Skeletal muscle tissue (tissue), 4 donors: ENCODE measurements around the gene KRTDAP. TPM values are rescaled to one million over a fixed set of nuclear protein-coding genes. Genes with fewer than 3 reads are reported as not detected.
"Not testable (repeated sequence)": the region's sequence is repeated elsewhere in the genome, so short reads cannot be mapped to it uniquely, and the experiment has no call there.

Experiments used
- H3K27ac ChIP-seq: one replicate; pipeline ENCODE4 v1.7.0; 2013; ENCODE audit warnings: mild to moderate bottlenecking, low read depth, low read length, inconsistent platforms
- H3K27me3 ChIP-seq, 3 donors: one replicate each; pipeline ENCODE4 v1.7.0; 2013; ENCODE audit warnings: low read length in 3 of 3; ENCODE audit not compliant: control insufficient read depth in 3 of 3, insufficient read depth in 3 of 3
- H3K36me3 ChIP-seq, 3 donors: one replicate each; pipeline ENCODE4 v1.7.0; 2013; ENCODE audit warnings: low read length in 3 of 3; ENCODE audit not compliant: control insufficient read depth in 3 of 3, insufficient read depth in 3 of 3
- H3K4me1 ChIP-seq, 3 donors: one replicate each; pipeline ENCODE4 v1.7.0; 2013; ENCODE audit warnings: low read length in 3 of 3, mild to moderate bottlenecking in 3 of 3; ENCODE audit not compliant: control insufficient read depth in 3 of 3, insufficient read depth in 3 of 3
- H3K4me3 ChIP-seq, 3 donors: one replicate each; pipeline ENCODE4 v1.7.0; 2013; ENCODE audit warnings: low read length in 3 of 3
- H3K9ac ChIP-seq, 3 donors: one replicate each; pipeline ENCODE4 v1.7.0; 2013; ENCODE audit warnings: low read length in 3 of 3, mild to moderate bottlenecking in 3 of 3, moderate library complexity in 2 of 3, low read depth in 1 of 3
- H3K9me3 ChIP-seq, 3 donors: one replicate each; pipeline ENCODE4 v1.7.0; 2013; ENCODE audit warnings: low read length in 3 of 3; ENCODE audit not compliant: control insufficient read depth in 3 of 3
- total RNA-seq: library from RNA; depleted of rRNA; stranded (reverse); fragments of >200 nt; gene quantifications from one replicate; pipeline ENCODE4 v1.2.3, GENCODE V29; 2014
- donor health status: Osteomylitis.

The KRTDAP gene
- total RNA-seq, 1 donor from 2014 or later = not detected

- Histone ChIP-seq H3K4me1 (no peaks in the 10 kb centered on the region), H3K27ac (no peak overlapping the region), H3K36me3 (no peaks in the 10 kb centered on the region), H3K27me3 (peaks cover 15 to 47% (median 40%) of the 10 kb centered on the region in 3 donors), H3K9ac (no peak overlapping the region), H3K4me3 (no peak overlapping the region), H3K9me3 (no peaks in the 10 kb centered on the region)
These were observed 1.6 kb downstream of the KRTDAP start for GRCh38 chr19:35488677-35489076.

DNA sequence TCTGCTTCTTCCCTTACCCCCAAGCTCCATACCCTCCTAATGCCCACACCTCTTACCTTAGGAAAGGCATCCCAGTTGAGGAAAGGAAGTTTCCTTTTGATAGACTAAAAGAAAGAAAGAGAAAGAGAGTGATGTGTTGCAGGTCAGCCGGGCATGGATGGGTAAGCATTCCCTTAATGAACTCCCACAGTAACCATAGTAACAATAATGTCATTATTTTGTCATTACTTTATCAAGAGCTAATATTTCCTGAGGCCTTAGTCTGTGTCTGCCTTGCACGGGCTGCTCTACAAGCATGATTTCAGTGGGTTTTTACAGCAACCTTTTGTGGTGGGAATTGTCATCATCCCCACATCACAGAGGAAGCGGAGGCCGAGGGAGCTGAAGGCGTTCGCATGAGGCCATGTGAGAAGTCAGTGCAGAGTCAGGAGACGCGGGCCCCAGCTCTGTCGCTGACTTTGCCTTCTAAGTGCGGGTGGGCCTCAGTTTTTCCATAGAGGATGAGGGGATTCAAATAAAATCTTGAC, 2.5 kb downstream of the KRTDAP start:
- Histone ChIP-seq H3K36me3 (no peaks in the 10 kb centered on the region), H3K9ac (no peak overlapping the region), H3K27me3 (peaks cover 13 to 46% (median 37%) of the 10 kb centered on the region in 3 donors), H3K27ac (no peak overlapping the region), H3K9me3 (no peaks in the 10 kb centered on the region), H3K4me3 (no peak overlapping the region), H3K4me1 (no peaks in the 10 kb centered on the region)

DNA sequence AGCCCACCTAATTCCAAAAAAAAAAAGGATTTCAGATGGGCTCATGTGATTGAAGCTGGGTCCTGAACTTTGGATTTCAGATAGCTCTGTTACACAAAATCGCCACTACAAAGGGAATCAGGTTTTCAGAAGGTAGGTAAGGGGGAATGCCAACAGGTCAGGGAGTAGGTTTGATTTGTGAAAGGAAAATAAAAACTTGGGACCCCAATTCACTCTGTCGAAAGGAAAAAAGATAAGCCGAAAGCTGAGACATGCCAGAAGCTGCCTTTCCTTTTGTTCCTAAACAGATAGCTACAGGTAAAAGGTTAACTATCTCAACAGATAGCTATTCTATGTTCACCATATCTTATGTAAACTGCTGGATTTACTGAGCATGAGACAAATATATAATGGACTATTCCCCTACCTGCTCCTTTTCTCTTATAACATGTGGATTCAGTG, 4.0 kb downstream of the KRTDAP start:
- Histone ChIP-seq H3K27me3 (peaks cover 9 to 33% (median 28%) of the 10 kb centered on the region in 3 donors), H3K36me3 (no peaks in the 10 kb centered on the region)

DNA sequence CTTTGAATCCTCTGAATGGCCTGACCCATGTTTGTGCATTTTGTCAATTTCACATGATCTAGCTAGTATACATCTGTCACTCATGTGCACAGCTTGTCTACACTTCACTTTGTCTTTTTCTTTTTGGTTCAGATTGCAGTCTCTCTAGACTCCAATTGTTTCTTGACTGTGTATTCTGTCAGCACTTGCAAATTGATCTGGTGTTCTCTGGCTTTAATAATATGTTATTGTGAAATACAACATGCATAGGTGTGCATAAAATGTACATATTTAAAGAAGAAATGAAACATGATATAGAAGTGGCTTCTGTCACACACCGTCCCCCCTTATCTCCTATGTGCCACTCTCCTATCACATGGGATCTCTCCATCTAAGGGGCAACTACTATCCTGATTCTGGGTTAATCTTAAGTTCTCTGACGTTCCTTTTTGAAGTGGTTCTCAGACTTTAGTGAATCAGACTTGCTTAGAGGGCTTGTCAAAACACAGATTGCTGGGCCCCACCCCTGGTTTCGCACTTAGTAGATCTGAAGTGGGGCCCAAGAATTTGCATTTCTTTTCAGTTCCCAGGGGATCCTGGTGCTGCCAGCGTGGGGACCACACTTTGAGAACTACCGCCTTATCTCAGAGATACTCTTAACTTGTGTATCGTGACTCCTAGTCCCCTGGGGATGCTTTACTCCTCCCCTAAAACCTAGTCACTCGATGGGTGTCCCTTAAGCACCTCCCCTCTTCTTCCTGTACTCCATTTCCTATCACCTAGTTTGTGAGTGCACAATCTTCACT, 5.8 kb downstream of the KRTDAP start:
- no peak overlapping the region for H3K4me3 ChIP-seq
- no peak overlapping the region for H3K27ac ChIP-seq
- no peaks in the 10 kb centered on the region for H3K4me1 ChIP-seq
- no peaks in the 10 kb centered on the region for H3K36me3 ChIP-seq
- H3K9ac ChIP-seq = no peak overlapping the region
- no peaks in the 10 kb centered on the region for H3K9me3 ChIP-seq
- H3K27me3 ChIP-seq = peaks cover 4 to 18% (median 15%) of the 10 kb centered on the region in 3 donors

More for the DNA sequence above, 4.0 kb downstream of the KRTDAP start:
- no peak overlapping the region for H3K9ac ChIP-seq
- no peak overlapping the region for H3K4me3 ChIP-seq
- no peaks in the 10 kb centered on the region for H3K9me3 ChIP-seq
- H3K27ac ChIP-seq = no peak overlapping the region
- H3K4me1 ChIP-seq = no peaks in the 10 kb centered on the region

DNA sequence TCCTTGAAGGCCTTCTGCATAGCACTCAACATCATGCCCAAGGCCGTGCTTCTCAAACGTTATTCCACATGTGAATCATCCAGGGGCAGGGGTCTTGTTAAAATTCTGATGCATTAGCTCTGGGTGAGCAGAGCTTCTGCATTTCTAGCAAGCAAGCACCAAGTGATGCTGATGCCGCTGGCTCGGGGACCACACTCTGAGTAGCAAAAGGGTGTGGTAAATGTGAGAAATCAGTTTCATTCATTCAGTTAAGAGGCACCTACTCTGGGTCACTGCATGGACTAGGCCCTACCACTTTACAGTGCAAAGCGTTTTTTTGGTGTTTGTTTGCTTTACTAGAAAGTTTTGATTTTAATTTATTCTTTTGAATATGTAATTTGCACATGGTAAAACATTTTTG, 7.2 kb downstream of the KRTDAP start:
- H3K27me3 ChIP-seq = peaks cover 0 to 5% (median 5%) of the 10 kb centered on the region in 3 donors
- H3K4me3 ChIP-seq = no peak overlapping the region
- H3K36me3 ChIP-seq = no peaks in the 10 kb centered on the region
- H3K27ac ChIP-seq = no peak overlapping the region
- H3K9me3 ChIP-seq = no peaks in the 10 kb centered on the region
- no peak overlapping the region for H3K9ac ChIP-seq
- no peaks in the 10 kb centered on the region for H3K4me1 ChIP-seq

- Histone ChIP-seq H3K4me1 (no peaks in the 10 kb centered on the region), H3K36me3 (no peaks in the 10 kb centered on the region), H3K27ac (no peak overlapping the region), H3K27me3 (peaks cover 0 to 6% (median 0%) of the 10 kb centered on the region in 3 donors), H3K9ac (no peak overlapping the region), H3K4me3 (no peak overlapping the region), H3K9me3 (no peaks in the 10 kb centered on the region)
These were observed 11.2 kb downstream of the KRTDAP start for GRCh38 chr19:35478794-35479677.

DNA sequence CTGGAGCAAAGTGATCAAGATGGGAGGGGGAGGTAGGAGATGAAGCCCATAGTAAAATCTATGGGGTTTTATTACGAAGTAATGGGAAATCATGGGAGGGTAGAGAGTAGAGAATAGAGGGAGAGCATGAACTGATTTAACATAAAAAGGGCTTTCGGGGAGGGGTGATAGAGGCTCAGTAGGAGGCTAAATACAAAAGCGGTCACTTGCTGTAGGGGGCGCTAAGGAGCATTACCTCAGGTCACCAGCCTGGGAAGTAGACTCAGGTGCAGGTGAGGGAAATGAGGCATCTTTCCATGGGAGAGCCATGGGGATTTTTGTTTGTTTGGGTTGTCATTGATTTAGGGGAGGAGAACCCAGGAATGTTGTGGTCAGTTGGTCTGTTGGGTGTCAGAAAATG, 14.1 kb downstream of the KRTDAP start:
- peaks cover 0 to 6% (median 0%) of the 10 kb centered on the region in 3 donors for H3K27me3 ChIP-seq
- H3K9ac ChIP-seq = no peak overlapping the region
- no peak overlapping the region for H3K4me3 ChIP-seq
- no peaks in the 10 kb centered on the region for H3K9me3 ChIP-seq
- H3K4me1 ChIP-seq = no peaks in the 10 kb centered on the region
- no peak overlapping the region for H3K27ac ChIP-seq
- H3K36me3 ChIP-seq = no peaks in the 10 kb centered on the region

- not testable (repeated sequence) for H3K27me3 ChIP-seq, H3K4me1 ChIP-seq, H3K27ac ChIP-seq, H3K4me3 ChIP-seq, H3K36me3 ChIP-seq, H3K9ac ChIP-seq, H3K9me3 ChIP-seq
These were observed 15.7 kb downstream of the KRTDAP start for GRCh38 chr19:35474594-35474993.

GRCh38 chr19:35474104-35474503, 16.2 kb downstream of the KRTDAP start:
- no peaks in the 10 kb centered on the region for H3K4me1 ChIP-seq
- H3K4me3 ChIP-seq = no peak overlapping the region
- no peak overlapping the region for H3K27ac ChIP-seq

DNA sequence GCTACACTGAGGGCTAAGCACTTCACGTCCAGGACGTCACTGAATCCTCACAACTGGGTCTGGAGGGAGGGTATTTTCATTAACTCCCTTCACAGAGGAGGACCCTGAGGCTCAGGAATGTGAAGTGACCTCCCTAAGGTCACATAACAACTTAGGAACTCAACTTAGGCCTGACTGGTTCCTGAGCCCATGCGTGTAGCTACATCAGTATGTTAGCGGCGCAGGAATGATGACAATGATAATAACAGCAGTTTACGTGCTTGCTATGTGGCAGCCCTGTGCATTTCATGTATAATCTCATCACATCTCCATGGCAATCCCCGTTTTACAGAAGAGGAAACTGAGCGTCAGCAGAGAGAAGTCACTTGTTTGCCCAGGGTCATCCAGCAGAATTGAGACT, 18.3 kb downstream of the KRTDAP start:
- H3K4me3 ChIP-seq = no peak overlapping the region
- H3K27me3 ChIP-seq = peaks cover 0 to 6% (median 0%) of the 10 kb centered on the region in 3 donors
- H3K36me3 ChIP-seq = no peaks in the 10 kb centered on the region
- no peak overlapping the region for H3K27ac ChIP-seq
- no peak overlapping the region for H3K9ac ChIP-seq
- no peaks in the 10 kb centered on the region for H3K4me1 ChIP-seq
- no peaks in the 10 kb centered on the region for H3K9me3 ChIP-seq

More at GRCh38 chr19:35474104-35474503, 16.2 kb downstream of the KRTDAP start:
- Histone ChIP-seq H3K27me3 (peaks cover 0 to 6% (median 0%) of the 10 kb centered on the region in 3 donors), H3K9ac (no peak overlapping the region), H3K9me3 (no peaks in the 10 kb centered on the region), H3K36me3 (no peaks in the 10 kb centered on the region)
